ENCODE results near the gene USH1G. TPM values are rescaled to one million over a fixed set of nuclear protein-coding genes. Genes with fewer than 3 reads are reported as not detected.

The USH1G gene
- total RNA-seq, 1 donor from 2014 or later, result 0.14 TPM

DNA sequence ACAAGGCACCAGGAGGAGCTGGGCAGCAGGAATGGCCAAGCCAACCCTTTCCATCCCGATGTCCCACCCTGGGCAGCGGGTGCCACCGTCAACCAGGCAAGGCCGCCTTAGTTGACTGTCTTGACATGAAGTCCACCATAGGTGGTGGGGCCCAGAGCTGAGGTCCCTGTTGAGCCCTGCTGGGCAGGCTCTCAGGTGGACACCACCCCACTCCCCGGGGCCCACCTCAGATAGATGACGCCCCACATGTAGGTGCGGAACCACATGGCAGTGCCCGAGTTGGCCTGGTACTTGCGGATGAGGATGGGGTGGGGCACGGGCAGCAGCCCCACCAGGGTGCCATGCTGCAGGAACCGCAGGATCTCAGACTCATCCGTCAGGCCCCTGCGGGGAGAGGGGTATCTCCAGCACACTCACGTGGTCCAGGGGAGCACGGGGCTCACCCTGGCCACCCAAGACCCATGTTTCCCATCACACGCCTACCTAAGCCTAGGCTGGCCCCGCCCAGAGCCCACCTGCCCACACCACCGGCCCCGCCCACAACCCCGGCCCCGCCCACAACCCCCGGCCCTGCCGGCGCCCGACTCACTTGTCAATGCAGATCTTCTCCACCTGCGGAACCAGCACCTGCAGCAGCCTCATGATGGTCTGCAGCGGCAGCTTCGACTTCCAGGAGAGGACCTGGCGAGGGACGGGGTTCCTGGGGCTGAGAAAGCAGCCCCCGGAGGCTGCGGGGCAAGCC is 28.8 kb upstream of the USH1G start:
- Histone ChIP-seq H3K27ac (ENCODE audit: low read depth, low read length) (no peak overlapping the region), H3K4me2 (ENCODE audit: low read length) (no peak overlapping the region), H4K20me1 (ENCODE audit: insufficient read depth, low read length) (no peaks in the 10 kb centered on the region), H3K36me3 (ENCODE audit: insufficient read depth, low read length) (no peaks in the 10 kb centered on the region), H3K9me3 (ENCODE audit: insufficient read depth, low read depth, low read length) (no peaks in the 10 kb centered on the region), H3K79me2 (ENCODE audit: insufficient read depth, low read length) (no peaks in the 10 kb centered on the region), H2AFZ (ENCODE audit: low read depth, low read length) (no peak overlapping the region), H3K9ac (ENCODE audit: low read length) (no peak overlapping the region), H3K4me3 (ENCODE audit: insufficient read depth, low read depth, low read length) (no peak overlapping the region), H3K4me1 (ENCODE audit: insufficient read depth, low read length) (no peaks in the 10 kb centered on the region), H3K27me3 (ENCODE audit: insufficient read depth, low read length) (peaks cover 6% of the 10 kb centered on the region)
- H3K4me3 Mint-ChIP-seq (ENCODE audit: unreplicated experiment), result no peak overlapping the region
- H3K4me1 Mint-ChIP-seq (ENCODE audit: low read depth, unreplicated experiment), result no peaks in the 10 kb centered on the region
- no peak for FAIRE-seq
- DNase-seq (ENCODE audit: low read depth), result no peak
- H3K27me3 Mint-ChIP-seq (ENCODE audit: low read depth, unreplicated experiment), result peaks cover 39% of the 10 kb centered on the region
- H3K27ac Mint-ChIP-seq (ENCODE audit: unreplicated experiment), result no peak overlapping the region
- no peaks in the 10 kb centered on the region for H3K9me3 Mint-ChIP-seq (ENCODE audit: unreplicated experiment)
- TF ChIP-seq CTCF (IDR thresholded peaks at IDR 0.05; ENCODE audit: insufficient read depth, low read depth, low read length), result no peak
- no peak for TF ChIP-seq EZH2 (IDR thresholded peaks at IDR 0.05; ENCODE audit: insufficient read depth, low read length)
- H3K36me3 Mint-ChIP-seq (ENCODE audit: low read depth, unreplicated experiment), result peaks cover 2% of the 10 kb centered on the region

GRCh38 chr17:74951065-74951464 is 28.0 kb upstream of the USH1G start:
- DNase-seq (ENCODE audit: low read depth) (no peak), FAIRE-seq (no peak)
- no peak for TF ChIP-seq CTCF (IDR thresholded peaks at IDR 0.05; ENCODE audit: insufficient read depth, low read depth, low read length)
- Histone ChIP-seq H4K20me1 (ENCODE audit: insufficient read depth, low read length) (no peaks in the 10 kb centered on the region), H3K9me3 (ENCODE audit: insufficient read depth, low read depth, low read length) (no peaks in the 10 kb centered on the region), H3K27me3 (ENCODE audit: insufficient read depth, low read length) (peaks cover 3% of the 10 kb centered on the region), H2AFZ (ENCODE audit: low read depth, low read length) (no peak overlapping the region), H3K4me1 (ENCODE audit: insufficient read depth, low read length) (no peaks in the 10 kb centered on the region), H3K79me2 (ENCODE audit: insufficient read depth, low read length) (no peaks in the 10 kb centered on the region), H3K27ac (ENCODE audit: low read depth, low read length) (no peak overlapping the region), H3K36me3 (ENCODE audit: insufficient read depth, low read length) (no peaks in the 10 kb centered on the region), H3K4me3 (ENCODE audit: insufficient read depth, low read depth, low read length) (no peak overlapping the region), H3K9ac (ENCODE audit: low read length) (no peak overlapping the region), H3K4me2 (ENCODE audit: low read length) (no peak overlapping the region)
- Mint-ChIP-seq H3K9me3 (ENCODE audit: unreplicated experiment) (no peaks in the 10 kb centered on the region), H3K27ac (ENCODE audit: unreplicated experiment) (no peak overlapping the region), H3K4me3 (ENCODE audit: unreplicated experiment) (no peak overlapping the region), H3K27me3 (ENCODE audit: low read depth, unreplicated experiment) (peaks cover 42% of the 10 kb centered on the region), H3K36me3 (ENCODE audit: low read depth, unreplicated experiment) (peaks cover 2% of the 10 kb centered on the region), H3K4me1 (ENCODE audit: low read depth, unreplicated experiment) (no peaks in the 10 kb centered on the region)

GRCh38 chr17:74950207-74950606 is 27.2 kb upstream of the USH1G start:
- H3K36me3 ChIP-seq (ENCODE audit: insufficient read depth, low read length), result no peaks in the 10 kb centered on the region

More at GRCh38 chr17:74950207-74950606, 27.2 kb upstream of the USH1G start:
- Histone ChIP-seq H3K4me1 (ENCODE audit: insufficient read depth, low read length) (no peaks in the 10 kb centered on the region), H3K4me2 (ENCODE audit: low read length) (no peak overlapping the region), H3K9ac (ENCODE audit: low read length) (no peak overlapping the region), H3K27me3 (ENCODE audit: insufficient read depth, low read length) (peaks cover 4% of the 10 kb centered on the region), H3K79me2 (ENCODE audit: insufficient read depth, low read length) (no peaks in the 10 kb centered on the region), H3K4me3 (ENCODE audit: insufficient read depth, low read depth, low read length) (no peak overlapping the region), H2AFZ (ENCODE audit: low read depth, low read length) (no peak overlapping the region), H4K20me1 (ENCODE audit: insufficient read depth, low read length) (no peaks in the 10 kb centered on the region), H3K9me3 (ENCODE audit: insufficient read depth, low read depth, low read length) (no peaks in the 10 kb centered on the region), H3K27ac (ENCODE audit: low read depth, low read length) (no peak overlapping the region)
- Mint-ChIP-seq H3K4me3 (ENCODE audit: unreplicated experiment) (no peak overlapping the region), H3K4me1 (ENCODE audit: low read depth, unreplicated experiment) (no peaks in the 10 kb centered on the region), H3K27me3 (ENCODE audit: low read depth, unreplicated experiment) (peaks cover 45% of the 10 kb centered on the region), H3K36me3 (ENCODE audit: low read depth, unreplicated experiment) (peaks cover 2% of the 10 kb centered on the region), H3K27ac (ENCODE audit: unreplicated experiment) (no peak overlapping the region), H3K9me3 (ENCODE audit: unreplicated experiment) (no peaks in the 10 kb centered on the region)
- no peak for TF ChIP-seq CTCF (IDR thresholded peaks at IDR 0.05; ENCODE audit: insufficient read depth, low read depth, low read length)
- TF ChIP-seq EZH2 (IDR thresholded peaks at IDR 0.05; ENCODE audit: insufficient read depth, low read length), result no peak
- DNase-seq (ENCODE audit: low read depth) (no peak), FAIRE-seq (no peak)

Measured in astrocyte (in vitro differentiated cells and primary cell).